HepG2 (cell line): ENCODE data around the gene ZNF446. TPM values are rescaled to one million over a fixed set of nuclear protein-coding genes. Genes with fewer than 3 reads are reported as not detected.

ENCODE experiments used
- CCDC6 ChIP-seq: sonication (generic); formaldehyde crosslinking; IDR thresholded peaks from 2 replicates; pipeline ENCODE4 v1.8.1; 2022; ENCODE audit warnings: mild to moderate bottlenecking, missing genetic modification reagents, moderate library complexity
- DPF2 ChIP-seq: sonication (generic); formaldehyde crosslinking; IDR thresholded peaks from 2 replicates; pipeline ENCODE4 v1.4.0; 2020; ENCODE audit warnings: mild to moderate bottlenecking, low read depth, missing genetic modification reagents, borderline replicate concordance
- IKZF5 ChIP-seq: IDR thresholded peaks from 2 replicates; pipeline ENCODE4 v1.6.1; 2018; ENCODE audit warnings: missing genetic modification reagents, mild to moderate bottlenecking, missing compliant biosample characterization
- KDM5B ChIP-seq: sonication (generic); formaldehyde crosslinking; IDR thresholded peaks from 2 replicates; pipeline ENCODE4 v1.4.0; 2020; ENCODE audit warnings: missing genetic modification reagents, mild to moderate bottlenecking, borderline replicate concordance
- MYC ChIP-seq: sonication (generic); formaldehyde crosslinking; IDR thresholded peaks from 2 replicates; pipeline ENCODE4 v1.9.0; 2021; ENCODE audit warnings: missing genetic modification reagents, borderline replicate concordance
- NFAT5 ChIP-seq: sonication (generic); formaldehyde crosslinking; IDR thresholded peaks from 2 replicates; pipeline ENCODE4 v1.4.0; 2020; ENCODE audit warnings: missing genetic modification reagents
- PCBP2 ChIP-seq: fragments of 200-400 bp; formaldehyde crosslinking; optimal IDR thresholded peaks from 2 replicates; pipeline ENCODE3; 2018; ENCODE audit warnings: low read length, low read depth; ENCODE audit not compliant: poor library complexity, severe bottlenecking
- RFXAP ChIP-seq: sonication (generic); formaldehyde crosslinking; IDR thresholded peaks from 2 replicates; pipeline ENCODE4 v1.4.0; 2020; ENCODE audit warnings: missing genetic modification reagents, borderline replicate concordance
- SIN3B ChIP-seq: fragments of 150-350 bp; IDR thresholded peaks from 2 replicates; pipeline ENCODE4 v1.6.1; 2014; ENCODE audit warnings: low read length
- SNAPC5 ChIP-seq: sonication (generic); formaldehyde crosslinking; IDR thresholded peaks from 2 replicates; pipeline ENCODE4 v1.8.1; 2023; ENCODE audit warnings: mild to moderate bottlenecking, missing genetic modification reagents, borderline replicate concordance
- TAF1 ChIP-seq: sonication (generic); formaldehyde crosslinking; IDR thresholded peaks from 2 replicates; pipeline ENCODE4 v1.4.0; 2020; ENCODE audit warnings: missing genetic modification reagents
- TBX2 ChIP-seq: sonication (generic); formaldehyde crosslinking; IDR thresholded peaks from 2 replicates; pipeline ENCODE4 v1.5.0; 2020; ENCODE audit warnings: missing genetic modification reagents, mild to moderate bottlenecking, borderline replicate concordance
- TERF1 ChIP-seq: sonication (generic); formaldehyde crosslinking; IDR thresholded peaks from 2 replicates; pipeline ENCODE4 v1.8.0; 2022; ENCODE audit warnings: mild to moderate bottlenecking, missing genetic modification reagents, moderate library complexity
- THAP11 ChIP-seq: IDR thresholded peaks from 2 replicates; pipeline ENCODE4 v1.6.1; 2016; ENCODE audit warnings: missing biosample characterization, missing genetic modification reagents
- ZNF17 ChIP-seq: sonication (generic); formaldehyde crosslinking; IDR thresholded peaks from 2 replicates; pipeline ENCODE4 v1.5.0; 2020; ENCODE audit warnings: mild to moderate bottlenecking, missing genetic modification reagents
- ZNF253 ChIP-seq: sonication (generic); formaldehyde crosslinking; IDR thresholded peaks from 2 replicates; pipeline ENCODE4 v1.8.0; 2022; ENCODE audit warnings: mild to moderate bottlenecking, missing genetic modification reagents, borderline replicate concordance
- ZNF510 ChIP-seq: sonication (generic); formaldehyde crosslinking; IDR thresholded peaks from 2 replicates; pipeline ENCODE4 v1.4.0; 2020; ENCODE audit warnings: low read depth, mild to moderate bottlenecking, missing genetic modification reagents
- ZNF562 ChIP-seq: sonication (generic); formaldehyde crosslinking; IDR thresholded peaks from 2 replicates; pipeline ENCODE4 v1.8.0; 2022; ENCODE audit warnings: missing genetic modification reagents, borderline replicate concordance
- ZNF703 ChIP-seq: sonication (generic); formaldehyde crosslinking; IDR thresholded peaks from 2 replicates; pipeline ENCODE4 v1.5.1; 2020; ENCODE audit warnings: missing genetic modification reagents, mild to moderate bottlenecking, moderate library complexity, borderline replicate concordance
- ZNF781 ChIP-seq: sonication (generic); formaldehyde crosslinking; IDR thresholded peaks from 2 replicates; pipeline ENCODE4 v1.5.1; 2020; ENCODE audit warnings: borderline replicate concordance, mild to moderate bottlenecking, missing genetic modification reagents; ENCODE audit errors: not compliant biosample characterization
- polyA plus RNA-seq, 8 experiments: library from polyadenylated mRNA; depleted of rRNA in 3 of 8; stranded (reverse) in 7 of 8; unstranded in 1 of 8; fragments of >200 nt; fragmentation: Illumina TruSeq in 4 of 8; extraction: Trizol in 4 of 8; gene quantifications; 2 replicates each; pipeline versions ENCODE4 v1.2.1 to v1.2.3, GENCODE V29; 2011 to 2016; ENCODE audit warnings: low read depth in 4 of 8, missing spikeins in 1 of 8, mixed read lengths in 1 of 8; ENCODE audit not compliant: insufficient read depth in 1 of 8
- total RNA-seq, 5 experiments: library from RNA; depleted of rRNA; stranded (reverse); fragments of >200 nt; fragmentation: Illumina TruSeq; extraction: Trizol; gene quantifications; 2 replicates each; pipeline ENCODE4 v1.2.3, GENCODE V29; 2016; ENCODE audit warnings: low read depth in 1 of 5

ZNF446 gene
- total and polyA plus RNA-seq, 2 of the 13 experiments (the other 11 are each of a cell fraction or from before 2014, with no cell fraction given) = 3.0 to 3.6 TPM

GRCh38 chr19:58466760-58467589 is 9.2 kb upstream of the ZNF446 start, which contains the start of gene ZNF324 (continued):
- TF ChIP-seq TBX2 (CRISPR knock-in tag) (peak; percentile 74; the same call in 1 of the 2 replicates), ZNF781 (CRISPR knock-in tag) (no peak), PCBP2 (no peak), ZNF703 (CRISPR knock-in tag) (no peak), THAP11 (CRISPR knock-in tag) (peak; percentile 97), MYC (CRISPR knock-in tag) (no peak), RFXAP (CRISPR knock-in tag) (no peak), IKZF5 (CRISPR knock-in tag) (0 out of 2 replicates have a peak, but pooled peaks have one; percentile 16), DPF2 (no peak), ZNF17 (CRISPR knock-in tag) (no peak), NFAT5 (CRISPR knock-in tag) (no peak), TAF1 (CRISPR knock-in tag) (peak; percentile 71), TERF1 (CRISPR knock-in tag) (no peak), ZNF253 (CRISPR knock-in tag) (no peak), SIN3B (peak; percentile 41; the same call in 1 of the 2 replicates), ZNF562 (no peak), KDM5B (CRISPR knock-in tag) (no peak), SNAPC5 (CRISPR knock-in tag) (no peak), ZNF510 (no peak), CCDC6 (CRISPR knock-in tag) (no peak)
